GM06990 (cell line): Measurements from ENCODE around the gene BAZ1B.
"Not testable (repeated sequence)": the region's sequence is repeated elsewhere in the genome, so short reads cannot be mapped to it uniquely, and the experiment has no call there.

Experiments
- DNase-seq: peaks from one replicate; pipeline ENCODE4 v3.0.0-alpha.2; 2011; ENCODE audit not compliant: insufficient read length; ENCODE audit errors: extremely low read depth
- H3K27me3 ChIP-seq: replicated peaks from 2 replicates; pipeline ENCODE4 v1.6.0; 2011; ENCODE audit warnings: low read length; ENCODE audit not compliant: control insufficient read depth, insufficient read depth
- H3K36me3 ChIP-seq: 2 replicates; pipeline ENCODE4 v1.5.1; 2011; ENCODE audit warnings: low read length; ENCODE audit not compliant: control insufficient read depth, insufficient read depth
- H3K4me3 ChIP-seq: replicated peaks from 2 replicates; pipeline ENCODE4 v1.5.1; 2011; ENCODE audit warnings: low read depth, mild to moderate bottlenecking, control low read depth, low read length
- CTCF ChIP-seq: IDR thresholded peaks from 2 replicates; pipeline ENCODE4 v1.5.1; 2011; ENCODE audit warnings: low read length, control low read depth, mild to moderate bottlenecking, inconsistent platforms; ENCODE audit not compliant: insufficient read depth, poor library complexity, severe bottlenecking

BAZ1B gene

GRCh38 chr7:73431041-73431835 lies 90.9 kb downstream of the BAZ1B start:
- no peak overlapping the region for H3K4me3 ChIP-seq
- no peaks in the 10 kb centered on the region for H3K27me3 ChIP-seq
- TF ChIP-seq CTCF = no peak
- no peak for DNase-seq
- H3K36me3 ChIP-seq = no peaks in the 10 kb centered on the region

- H3K27me3 ChIP-seq, DNase-seq, H3K4me3 ChIP-seq, H3K36me3 ChIP-seq: not testable (repeated sequence)
These were observed 91.6 kb downstream of the BAZ1B start for GRCh38 chr7:73430540-73430939.

GRCh38 chr7:73429622-73430505 lies 92.2 kb downstream of the BAZ1B start:
- DNase-seq = no peak
- no peak overlapping the region for H3K4me3 ChIP-seq
- H3K36me3 ChIP-seq = no peaks in the 10 kb centered on the region
- H3K27me3 ChIP-seq = no peaks in the 10 kb centered on the region
- TF ChIP-seq CTCF = no peak

- no peak for TF ChIP-seq CTCF
- H3K4me3 ChIP-seq = no peak overlapping the region
- DNase-seq = no peak
- no peaks in the 10 kb centered on the region for H3K27me3 ChIP-seq
- H3K36me3 ChIP-seq = no peaks in the 10 kb centered on the region
These were observed 92.9 kb downstream of the BAZ1B start for GRCh38 chr7:73429215-73429614.

GRCh38 chr7:73427902-73428787 lies 93.9 kb downstream of the BAZ1B start:
- Histone ChIP-seq H3K4me3 (no peak overlapping the region), H3K27me3 (no peaks in the 10 kb centered on the region), H3K36me3 (no peaks in the 10 kb centered on the region)
- TF ChIP-seq CTCF = peak; percentile 13
- no peak for DNase-seq
